GM19455 (cell line): Measurements from ENCODE around the gene IGFBP5.

ENCODE experiments used
- ATAC-seq: cut with Tn5 transposase; IDR thresholded peaks from one replicate; pipeline ENCODE4 v1.9.1; 2021; ENCODE audit not compliant: unreplicated experiment

IGFBP5 gene

GRCh38 chr2:216666461-216667233 lies 28.7 kb downstream of the IGFBP5 start:
- no peak for ATAC-seq

GRCh38 chr2:216665717-216666116 lies 29.6 kb downstream of the IGFBP5 start:
- no peak for ATAC-seq

- no peak for ATAC-seq
Observed at GRCh38 chr2:216665242-216665641, 30.1 kb downstream of the IGFBP5 start.

GRCh38 chr2:216664593-216665034 lies 30.7 kb downstream of the IGFBP5 start:
- no peak for ATAC-seq

- ATAC-seq = no peak
Observed at GRCh38 chr2:216663846-216664245, 31.5 kb downstream of the IGFBP5 start.

GRCh38 chr2:216663106-216663505 lies 32.2 kb downstream of the IGFBP5 start:
- no peak for ATAC-seq

- no peak for ATAC-seq
Observed at GRCh38 chr2:216661639-216662375, 33.5 kb downstream of the IGFBP5 start.

GRCh38 chr2:216661051-216661450 lies 34.3 kb downstream of the IGFBP5 start:
- ATAC-seq = no peak

- no peak for ATAC-seq
Observed at GRCh38 chr2:216660496-216660895, 34.9 kb downstream of the IGFBP5 start.

GRCh38 chr2:216659276-216659675 lies 36.1 kb downstream of the IGFBP5 start:
- ATAC-seq = no peak

- ATAC-seq = no peak
Observed at GRCh38 chr2:216658757-216659156, 36.6 kb downstream of the IGFBP5 start.

GRCh38 chr2:216657980-216658379 lies 37.4 kb downstream of the IGFBP5 start:
- ATAC-seq = no peak

GRCh38 chr2:216657086-216657855 lies 38.1 kb downstream of the IGFBP5 start:
- no peak for ATAC-seq

GRCh38 chr2:216654528-216655052 lies 40.8 kb downstream of the IGFBP5 start:
- no peak for ATAC-seq

GRCh38 chr2:216653931-216654365 lies 41.4 kb downstream of the IGFBP5 start:
- ATAC-seq = no peak

- no peak for ATAC-seq
Observed at GRCh38 chr2:216653093-216653799, 42.1 kb downstream of the IGFBP5 start.

- ATAC-seq = no peak
Observed at GRCh38 chr2:216652566-216652965, 42.8 kb downstream of the IGFBP5 start.

- ATAC-seq = no peak
Observed at GRCh38 chr2:216651351-216651881, 43.9 kb downstream of the IGFBP5 start.

GRCh38 chr2:216650626-216651257 lies 44.6 kb downstream of the IGFBP5 start:
- ATAC-seq = no peak

GRCh38 chr2:216649574-216649973 lies 45.8 kb downstream of the IGFBP5 start:
- no peak for ATAC-seq
